ENCODE results near the gene PUDP. TPM values are rescaled to one million over a fixed set of nuclear protein-coding genes. Genes with fewer than 3 reads are reported as not detected.
"Not testable (repeated sequence)": the region's sequence is repeated elsewhere in the genome, so short reads cannot be mapped to it uniquely, and the experiment has no call there.

PUDP gene
- total RNA-seq, 4 donors from 2014 or later: 11.9 to 29.2 (median 14.1) TPM

DNA sequence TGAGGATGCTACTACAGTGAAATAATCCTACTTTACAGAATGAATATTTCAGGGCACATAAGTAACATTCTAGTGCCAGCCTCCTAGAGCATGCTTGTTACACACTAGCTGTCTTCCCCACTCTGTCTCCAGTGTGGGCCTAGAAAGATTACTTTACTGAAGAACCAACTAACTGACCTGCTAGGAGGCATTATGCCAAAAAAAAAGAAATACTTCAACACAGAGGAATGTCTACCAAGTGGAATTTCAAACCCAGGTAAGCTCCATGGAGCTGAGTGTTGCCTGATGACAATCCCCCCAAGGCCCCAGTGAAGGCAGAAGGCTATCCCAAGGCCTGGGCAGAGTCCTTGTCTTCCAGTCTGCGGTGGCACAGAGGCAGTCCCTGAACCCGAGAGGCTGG is 41.3 kb downstream of the PUDP start:
- TF ChIP-seq POLR2A (IDR thresholded peaks at IDR 0.05) (no peak), EP300 (IDR thresholded peaks at IDR 0.05) (no peak)
- TF ChIP-seq, protein P1, sequence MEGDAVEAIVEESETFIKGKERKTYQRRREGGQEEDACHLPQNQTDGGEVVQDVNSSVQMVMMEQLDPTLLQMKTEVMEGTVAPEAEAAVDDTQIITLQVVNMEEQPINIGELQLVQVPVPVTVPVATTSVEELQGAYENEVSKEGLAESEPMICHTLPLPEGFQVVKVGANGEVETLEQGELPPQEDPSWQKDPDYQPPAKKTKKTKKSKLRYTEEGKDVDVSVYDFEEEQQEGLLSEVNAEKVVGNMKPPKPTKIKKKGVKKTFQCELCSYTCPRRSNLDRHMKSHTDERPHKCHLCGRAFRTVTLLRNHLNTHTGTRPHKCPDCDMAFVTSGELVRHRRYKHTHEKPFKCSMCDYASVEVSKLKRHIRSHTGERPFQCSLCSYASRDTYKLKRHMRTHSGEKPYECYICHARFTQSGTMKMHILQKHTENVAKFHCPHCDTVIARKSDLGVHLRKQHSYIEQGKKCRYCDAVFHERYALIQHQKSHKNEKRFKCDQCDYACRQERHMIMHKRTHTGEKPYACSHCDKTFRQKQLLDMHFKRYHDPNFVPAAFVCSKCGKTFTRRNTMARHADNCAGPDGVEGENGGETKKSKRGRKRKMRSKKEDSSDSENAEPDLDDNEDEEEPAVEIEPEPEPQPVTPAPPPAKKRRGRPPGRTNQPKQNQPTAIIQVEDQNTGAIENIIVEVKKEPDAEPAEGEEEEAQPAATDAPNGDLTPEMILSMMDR (IDR thresholded peaks at IDR 0.05): no peak
- H3K27me3 ChIP-seq: no peaks in the 10 kb centered on the region
- peaks cover 0 to 17% (median 4%) of the 10 kb centered on the region in 4 donors for H3K4me1 ChIP-seq
- H3K27ac ChIP-seq: no peak overlapping the region
- no peaks in the 10 kb centered on the region for H3K9me3 ChIP-seq
- no peak overlapping the region for H3K4me3 ChIP-seq
- 83 to 100% methylated on average over 1 to 2 of the region's 2 CpGs for WGBS, 2 donors
- H3K36me3 ChIP-seq: peaks cover 0 to 7% (median 2%) of the 10 kb centered on the region in 3 donors
- no peak for DNase-seq (ENCODE audit: low spot score in 2 of 2)

DNA sequence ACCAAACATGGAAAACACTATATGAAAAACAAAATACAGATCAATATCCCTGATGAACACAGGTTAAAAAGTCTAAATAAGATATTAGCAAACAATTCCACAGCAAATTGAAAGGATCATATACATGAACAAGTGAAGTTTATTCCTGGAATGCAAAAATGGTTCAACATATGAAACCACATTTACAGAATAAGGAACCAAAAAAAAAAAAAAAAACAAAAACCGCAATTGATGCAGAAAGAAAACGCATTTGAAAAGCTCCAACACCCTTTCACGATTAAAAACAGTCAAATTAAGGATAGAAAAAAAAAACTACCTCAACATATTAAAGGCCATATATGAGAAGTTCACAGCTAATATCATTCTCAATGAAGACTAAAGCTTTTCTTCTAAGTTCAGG is 45.8 kb downstream of the PUDP start:
- whole genome bisulfite sequencing, 2 donors: 90 to 92% methylated on average over 3 of the region's 3 CpGs
- peaks cover 0 to 14% (median 2%) of the 10 kb centered on the region in 3 donors for H3K36me3 ChIP-seq
- H3K27me3 ChIP-seq: no peaks in the 10 kb centered on the region
- TF ChIP-seq EP300 (IDR thresholded peaks at IDR 0.05): no peak
- TF ChIP-seq, protein P1 (IDR thresholded peaks at IDR 0.05): no peak
- TF ChIP-seq POLR2A (IDR thresholded peaks at IDR 0.05): no peak
- no peak overlapping the region for H3K4me3 ChIP-seq
- DNase-seq (ENCODE audit: low spot score in 2 of 2): no peak
- no peak overlapping the region for H3K27ac ChIP-seq
- no peaks in the 10 kb centered on the region for H3K9me3 ChIP-seq
- no peaks in the 10 kb centered on the region for H3K4me1 ChIP-seq

DNA sequence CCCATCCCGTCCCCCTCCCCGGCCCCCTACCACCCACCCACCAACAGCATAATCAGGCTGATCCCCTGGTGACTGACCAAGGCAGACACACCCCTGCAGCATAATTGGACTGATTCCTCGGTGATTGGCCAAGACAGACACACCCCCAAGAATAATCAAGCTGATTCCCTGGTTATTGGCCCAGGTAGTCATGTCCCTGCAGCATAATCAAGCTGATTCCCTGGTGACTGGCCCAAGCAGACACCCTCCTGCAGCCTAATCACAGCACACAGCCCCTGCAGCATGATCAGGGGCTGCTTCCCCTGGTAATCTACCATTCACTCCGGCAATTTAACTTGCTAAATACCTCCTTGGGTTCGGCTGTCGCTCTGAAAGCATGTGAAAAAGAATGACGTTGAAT is 47.9 kb downstream of the PUDP start:
- Histone ChIP-seq H3K27me3 (no peaks in the 10 kb centered on the region), H3K9me3 (no peaks in the 10 kb centered on the region), H3K4me3 (no peak overlapping the region), H3K36me3 (peaks cover 0 to 14% (median 2%) of the 10 kb centered on the region in 3 donors), H3K27ac (no peak overlapping the region), H3K4me1 (no peaks in the 10 kb centered on the region)
- TF ChIP-seq, protein P1 (IDR thresholded peaks at IDR 0.05): no peak
- TF ChIP-seq POLR2A (IDR thresholded peaks at IDR 0.05) (no peak), EP300 (IDR thresholded peaks at IDR 0.05) (no peak)
- 79 to 86% methylated on average over 4 to 5 of the region's 7 CpGs for WGBS, 2 donors
- no peak for DNase-seq (ENCODE audit: low spot score in 2 of 2)

DNA sequence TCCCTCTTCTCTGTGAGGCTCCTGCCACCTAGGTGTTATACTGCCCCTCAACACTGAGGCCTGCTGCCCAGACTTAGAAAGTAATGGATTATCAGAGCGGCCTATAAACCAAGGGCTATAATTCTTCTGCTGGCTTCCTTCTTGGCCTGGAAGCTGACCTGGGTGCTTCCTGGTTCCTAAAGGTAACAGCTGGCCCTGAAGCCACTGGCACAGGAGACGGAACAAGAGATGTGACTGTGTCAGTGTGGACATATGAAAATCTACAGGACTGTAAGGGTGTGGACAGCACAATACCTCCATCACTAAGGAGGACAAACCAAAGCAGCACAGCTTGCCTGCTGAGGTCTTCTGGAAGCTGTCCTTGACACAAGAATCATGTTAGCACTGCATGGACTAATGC is 52.3 kb downstream of the PUDP start:
- not testable (repeated sequence) for H3K9me3 ChIP-seq; DNase-seq (ENCODE audit: low spot score in 2 of 2); H3K4me1 ChIP-seq; H3K36me3 ChIP-seq; H3K27me3 ChIP-seq; H3K4me3 ChIP-seq; H3K27ac ChIP-seq
- whole genome bisulfite sequencing, 2 donors: 96% methylated on average over 2 of the region's 2 CpGs; no CpG with 5 or more reads in 1 of the 2 donors

DNA sequence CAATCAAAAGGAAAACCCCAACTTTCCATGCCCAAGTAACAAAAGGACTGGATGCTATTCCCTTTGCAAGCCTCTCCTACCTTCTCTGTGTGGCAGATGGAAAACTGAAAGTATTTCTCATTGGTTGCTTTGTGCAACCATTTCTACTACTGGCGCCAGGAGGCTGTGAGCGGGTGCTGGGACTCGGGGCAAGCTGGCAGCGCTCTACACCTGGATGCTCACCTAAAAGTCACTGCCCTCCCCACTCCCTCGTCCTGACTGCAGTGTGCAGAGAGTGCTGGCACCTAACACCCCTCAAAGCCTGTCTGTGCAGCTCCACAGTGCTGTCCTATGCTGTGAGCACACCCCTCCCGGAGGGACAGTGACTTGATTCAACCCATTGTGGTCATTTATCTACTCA is 54.6 kb downstream of the PUDP start:
- no peak overlapping the region for H3K4me3 ChIP-seq
- no peaks in the 10 kb centered on the region for H3K9me3 ChIP-seq
- 93 to 95% methylated on average over 4 to 6 of the region's 6 CpGs for WGBS, 2 donors
- no peak for DNase-seq (ENCODE audit: low spot score in 2 of 2)
- no peaks in the 10 kb centered on the region for H3K27me3 ChIP-seq
- H3K4me1 ChIP-seq: no peaks in the 10 kb centered on the region
- no peak overlapping the region for H3K27ac ChIP-seq
- H3K36me3 ChIP-seq: peaks cover 0 to 5% (median 0%) of the 10 kb centered on the region in 3 donors
- TF ChIP-seq, protein P1 (IDR thresholded peaks at IDR 0.05): no peak
- TF ChIP-seq EP300 (IDR thresholded peaks at IDR 0.05): no peak
- TF ChIP-seq POLR2A (IDR thresholded peaks at IDR 0.05): no peak

DNA sequence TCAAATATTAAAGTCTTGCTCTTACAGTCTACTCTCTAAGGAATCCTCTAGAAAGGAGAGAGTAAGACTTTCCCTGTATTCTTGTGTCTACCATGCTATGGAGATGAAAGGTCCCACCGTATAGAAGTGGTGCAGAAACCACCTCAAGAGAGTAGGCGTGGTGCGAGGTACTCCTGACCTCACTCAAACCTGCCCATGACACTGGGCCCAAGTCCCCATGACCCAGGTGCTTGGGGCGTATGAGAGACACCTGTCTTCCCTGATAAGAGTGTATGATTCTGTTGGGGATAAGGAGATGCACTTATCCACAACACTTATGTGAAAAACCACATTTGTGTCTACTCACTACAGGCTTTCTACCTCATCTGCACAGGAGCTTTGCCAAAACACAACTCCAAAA is 55.4 kb downstream of the PUDP start:
- Histone ChIP-seq H3K4me1 (no peaks in the 10 kb centered on the region), H3K36me3 (no peaks in the 10 kb centered on the region), H3K9me3 (no peaks in the 10 kb centered on the region), H3K27me3 (no peaks in the 10 kb centered on the region), H3K27ac (no peak overlapping the region), H3K4me3 (no peak overlapping the region)
- TF ChIP-seq, protein P1 (IDR thresholded peaks at IDR 0.05): no peak
- no peak for TF ChIP-seq POLR2A (IDR thresholded peaks at IDR 0.05)
- TF ChIP-seq EP300 (IDR thresholded peaks at IDR 0.05): no peak
- DNase-seq (ENCODE audit: low spot score in 2 of 2): no peak
- WGBS, 2 donors: 85 to 100% methylated on average over 3 to 4 of the region's 4 CpGs
